Measurements from ENCODE around the gene PLEKHF1.

PLEKHF1 gene

GRCh38 chr19:29678484-29679106, 13.3 kb downstream of the PLEKHF1 start:
- no peak for DNase-seq (ENCODE audit: low read depth)

- no peak for DNase-seq (ENCODE audit: low read depth)
Measured at GRCh38 chr19:29679598-29680210, 14.4 kb downstream of the PLEKHF1 start.

GRCh38 chr19:29680447-29680846, 15.2 kb downstream of the PLEKHF1 start:
- no peak for DNase-seq (ENCODE audit: low read depth)

- no peak for DNase-seq (ENCODE audit: low read depth)
Measured at GRCh38 chr19:29680937-29681336, 15.7 kb downstream of the PLEKHF1 start.

- no peak for DNase-seq (ENCODE audit: low read depth)
Measured at GRCh38 chr19:29681422-29682235, 16.4 kb downstream of the PLEKHF1 start.

GRCh38 chr19:29682236-29682895, 17.1 kb downstream of the PLEKHF1 start:
- DNase-seq (ENCODE audit: low read depth), result no peak

GRCh38 chr19:29683009-29683408, 17.7 kb downstream of the PLEKHF1 start:
- no peak for DNase-seq (ENCODE audit: low read depth)

GRCh38 chr19:29685326-29685725, 20.1 kb downstream of the PLEKHF1 start:
- DNase-seq (ENCODE audit: low read depth), result no peak

- no peak for DNase-seq (ENCODE audit: low read depth)
Measured at GRCh38 chr19:29686285-29686805, 21.1 kb downstream of the PLEKHF1 start.

GRCh38 chr19:29687244-29687896, 22.1 kb downstream of the PLEKHF1 start:
- peak; percentile 76 for DNase-seq (ENCODE audit: low read depth)

GRCh38 chr19:29687897-29688728, 22.9 kb downstream of the PLEKHF1 start:
- DNase-seq (ENCODE audit: low read depth), result no peak

GRCh38 chr19:29690842-29691241, 25.6 kb downstream of the PLEKHF1 start:
- no peak for DNase-seq (ENCODE audit: low read depth)

- DNase-seq (ENCODE audit: low read depth), result no peak
Measured at GRCh38 chr19:29694161-29694560, 28.9 kb downstream of the PLEKHF1 start.

GRCh38 chr19:29694669-29695627, 29.7 kb downstream of the PLEKHF1 start:
- DNase-seq (ENCODE audit: low read depth), result no peak

- no peak for DNase-seq (ENCODE audit: low read depth)
Measured at GRCh38 chr19:29695765-29696564, 30.7 kb downstream of the PLEKHF1 start.

- DNase-seq (ENCODE audit: low read depth), result no peak
Measured at GRCh38 chr19:29696565-29696846, 31.2 kb downstream of the PLEKHF1 start.

GRCh38 chr19:29697523-29698261, 32.4 kb downstream of the PLEKHF1 start:
- DNase-seq (ENCODE audit: low read depth), result no peak

GRCh38 chr19:29699861-29700260, 34.6 kb downstream of the PLEKHF1 start:
- DNase-seq (ENCODE audit: low read depth), result no peak
